HepG2 (cell line): ENCODE data around the gene SERPINB6. TPM values are rescaled to one million over a fixed set of nuclear protein-coding genes. Genes with fewer than 3 reads are reported as not detected.

Source experiments
- ATAC-seq: fragments of 200-7000 bp; cut with Tn5 transposase; 3 replicates; pipeline ENCODE4 v1.9.1; 2020; ENCODE audit warnings: mild to moderate bottlenecking, moderate library complexity
- BruUV-seq: library from RNA; stranded (reverse); fragments of 400-500 nt; replicated peaks from 2 replicates; lab custom pipeline; 2021; lab: Mats Ljungman, UMichigan
- CTCF ChIA-PET: fragments of 300-600 bp; formaldehyde crosslinking; extraction: SDS; loops from one replicate; lab custom pipeline; 2021; ENCODE audit warnings: low total read pairs, inconsistent platforms, low intra/inter-chr PET ratio; lab: Yijun Ruan, JAX
- POLR2A ChIA-PET: fragments of 350-600 bp; sonication (Branson Sonifier 250); formaldehyde crosslinking; loops from one replicate; lab custom pipeline; 2020; ENCODE audit warnings: antibody characterized with exemption, inconsistent platforms; lab: Yijun Ruan, JAX
- DNase-seq: peaks from one replicate; pipeline ENCODE4 v3.0.0-alpha.2; 2015; ENCODE audit warnings: low spot score
- FAIRE-seq: peaks from 3 replicates; lab custom pipeline; 2011; peaks lifted over from hg19 to GRCh38; lab: Jason Lieb, UNC
- H2AFZ ChIP-seq: one replicate; pipeline ENCODE4 v1.6.1; 2011; ENCODE audit warnings: low read length, inconsistent platforms
- H3K27ac ChIP-seq: fragments of 300-600 bp; 3 replicates; pipeline ENCODE4 v1.8.0; 2011; ENCODE audit warnings: mixed run types, mild to moderate bottlenecking, mixed read lengths, low read length, inconsistent platforms; ENCODE audit not compliant: insufficient read depth; ENCODE audit errors: extremely low read length
- H3K27me3 ChIP-seq, 2 experiments: fragments of 200-600 bp in 1 of 2; 2 replicates in 1 of 2; 3 replicates in 1 of 2; pipeline versions ENCODE4 v1.6.0 to v1.8.0; 2011; ENCODE audit warnings: low read length in 2 of 2, mild to moderate bottlenecking in 2 of 2, moderate library complexity in 2 of 2, inconsistent platforms in 1 of 2; ENCODE audit not compliant: insufficient read depth in 2 of 2, control insufficient read depth in 1 of 2
- H3K36me3 ChIP-seq, 2 experiments: fragments of 200-600 bp in 1 of 2; replicated peaks in 1 of 2; 2 replicates in 1 of 2; 3 replicates in 1 of 2; pipeline versions ENCODE4 v1.5.1 to v1.8.0; 2011; ENCODE audit warnings: low read length in 2 of 2, inconsistent platforms in 1 of 2; ENCODE audit not compliant: insufficient read depth in 2 of 2, control insufficient read depth in 1 of 2
- H3K4me1 ChIP-seq: 2 replicates; pipeline ENCODE4 v1.5.1; 2012; ENCODE audit warnings: low read length, inconsistent platforms; ENCODE audit not compliant: insufficient read depth
- H3K4me2 ChIP-seq: 2 replicates; pipeline ENCODE4 v1.6.0; 2011; ENCODE audit warnings: low read depth, low read length, inconsistent platforms
- H3K4me3 ChIP-seq, 3 experiments: fragments of 200-600 bp in 1 of 3; sonication (generic), shearing (Covaris generic) in 1 of 3; replicated peaks in 1 of 3; 2 replicates each; pipeline ENCODE4 v1.5.1; 2011 to 2016; ENCODE audit warnings: low read length in 3 of 3, inconsistent platforms in 2 of 3, low read depth in 2 of 3, mild to moderate bottlenecking in 2 of 3, control low read depth in 1 of 3, mixed read lengths in 1 of 3; ENCODE audit not compliant: insufficient read depth in 1 of 3
- H3K79me2 ChIP-seq: one replicate; pipeline ENCODE4 v1.6.1; 2011; ENCODE audit warnings: low read length, inconsistent platforms; ENCODE audit not compliant: insufficient read depth
- H3K9ac ChIP-seq: 2 replicates; pipeline ENCODE4 v1.6.0; 2011; ENCODE audit warnings: mild to moderate bottlenecking, low read depth, low read length, inconsistent platforms; ENCODE audit not compliant: insufficient read depth
- H3K9me3 ChIP-seq: 2 replicates; pipeline ENCODE4 v1.5.1; 2012; ENCODE audit warnings: mild to moderate bottlenecking, low read length
- H4K20me1 ChIP-seq: 2 replicates; pipeline ENCODE4 v1.6.0; 2011; ENCODE audit warnings: inconsistent platforms, mild to moderate bottlenecking, low read length, moderate library complexity; ENCODE audit not compliant: insufficient read depth
- ADNP ChIP-seq: sonication (generic); formaldehyde crosslinking; IDR thresholded peaks from 2 replicates; pipeline ENCODE4 v1.4.0; 2020; ENCODE audit warnings: missing genetic modification reagents
- ATF7 ChIP-seq, 2 experiments: fragments of 450-650 bp in 1 of 2; sonication (generic) in 1 of 2; formaldehyde crosslinking in 1 of 2; IDR thresholded peaks; 2 replicates each; pipeline versions ENCODE4 v1.4.0 to v1.6.1; 2016 to 2020; ENCODE audit warnings: antibody characterized with exemption in 1 of 2, mild to moderate bottlenecking in 1 of 2, missing genetic modification reagents in 1 of 2
- FOSL1 ChIP-seq: sonication (generic); formaldehyde crosslinking; IDR thresholded peaks from 2 replicates; pipeline ENCODE4 v1.9.0; 2021; ENCODE audit warnings: missing genetic modification reagents, borderline replicate concordance
- HDAC1 ChIP-seq: sonication (generic); formaldehyde crosslinking; IDR thresholded peaks from 2 replicates; pipeline ENCODE4 v1.5.1; 2020; ENCODE audit warnings: mild to moderate bottlenecking, missing genetic modification reagents
- WGBS: methylation state at CpG from one replicate; pipeline ENCODE4 v1.1.6; 2017; ENCODE audit warnings: low lambda C conversion rate; 5-methylcytosine and 5-hydroxymethylcytosine counted together
- in situ Hi-C: cut with HindIII; loops from 2 replicates; pipeline ENCODE4 v1.10.0; 2017; ENCODE audit warnings: low pct_unique_long_range_greater_than_20kb; ENCODE audit not compliant: extremely low pct_ligation_motif_present
- intact Hi-C: fragments of 100-400 bp; cut with micrococcal nuclease; formaldehyde crosslinking; loops from one replicate; pipeline ENCODE4 v1.10.0; 2022; ENCODE audit not compliant: unreplicated experiment
- polyA plus RNA-seq, 8 experiments: library from polyadenylated mRNA; depleted of rRNA in 3 of 8; stranded (reverse) in 7 of 8; unstranded in 1 of 8; fragments of >200 nt; fragmentation: Illumina TruSeq in 4 of 8; extraction: Trizol in 4 of 8; gene quantifications; 2 replicates each; pipeline versions ENCODE4 v1.2.1 to v1.2.3, GENCODE V29; 2011 to 2016; ENCODE audit warnings: low read depth in 4 of 8, missing spikeins in 1 of 8, mixed read lengths in 1 of 8; ENCODE audit not compliant: insufficient read depth in 1 of 8
- total RNA-seq, 5 experiments: library from RNA; depleted of rRNA; stranded (reverse); fragments of >200 nt; fragmentation: Illumina TruSeq; extraction: Trizol; gene quantifications; 2 replicates each; pipeline ENCODE4 v1.2.3, GENCODE V29; 2016; ENCODE audit warnings: low read depth in 1 of 5
- TF ChIP-seq, protein P1 (sequence below): sonication (generic); formaldehyde crosslinking; IDR thresholded peaks from 2 replicates; pipeline ENCODE4 v1.4.0; 2020; ENCODE audit warnings: missing genetic modification reagents

The SERPINB6 gene
- total and polyA plus RNA-seq, 2 of the 13 experiments (the other 11 are each of a cell fraction or from before 2014, with no cell fraction given), result 38.2 to 61.3 TPM

DNA sequence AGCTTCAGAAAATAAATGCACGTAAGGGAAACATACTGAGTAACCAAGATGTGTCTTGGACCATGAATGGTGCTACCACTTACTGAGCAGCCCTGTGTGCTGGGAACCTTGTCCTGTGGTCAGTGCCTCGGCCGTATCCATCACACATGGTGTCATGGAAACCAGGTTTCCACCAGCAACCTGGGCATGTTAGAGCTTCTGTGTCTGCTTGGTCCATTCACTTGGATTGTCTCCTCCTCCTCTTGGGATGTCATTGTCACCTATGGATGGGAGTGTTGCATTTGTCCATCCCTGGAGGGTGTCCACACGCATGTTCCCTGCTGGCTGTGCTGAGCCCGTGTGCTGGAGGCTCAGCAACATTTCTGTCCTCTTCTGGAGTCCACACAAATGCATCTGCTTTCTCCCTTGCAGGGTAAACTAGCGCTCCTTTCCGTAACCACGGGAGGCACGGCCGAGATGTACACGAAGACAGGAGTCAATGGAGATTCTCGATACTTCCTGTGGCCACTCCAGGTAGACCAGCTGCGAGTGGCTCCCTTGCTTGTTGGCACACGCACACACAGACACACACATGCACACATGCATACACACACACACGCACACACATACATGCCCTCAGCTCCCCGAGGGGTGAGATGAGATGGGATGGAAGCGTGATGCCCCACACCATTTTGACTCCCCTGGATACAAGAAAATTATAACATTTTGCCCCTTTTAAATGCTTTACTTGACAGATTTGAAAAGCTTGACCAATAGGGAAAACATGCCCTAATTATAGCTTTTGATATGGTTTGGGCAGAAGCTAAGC is 45.3 kb upstream of the SERPINB6 start:
- CTCF ChIA-PET, result no interaction called here
- no peak overlapping the region for H3K27ac ChIP-seq
- ATAC-seq, result no peak
- peaks cover 13% of the 10 kb centered on the region for H3K4me1 ChIP-seq
- in situ Hi-C loops (no loop called here), intact Hi-C loops (no loop called here)
- no TSS peak for BruUV-seq
- H3K9ac ChIP-seq, result no peak overlapping the region
- H3K36me3 ChIP-seq, result peaks cover 21 to 63% of the 10 kb centered on the region in 2 experiments
- H2AFZ ChIP-seq, result no peak overlapping the region
- no peaks in the 10 kb centered on the region for H4K20me1 ChIP-seq
- no peak for DNase-seq
- TF ChIP-seq, protein P1, sequence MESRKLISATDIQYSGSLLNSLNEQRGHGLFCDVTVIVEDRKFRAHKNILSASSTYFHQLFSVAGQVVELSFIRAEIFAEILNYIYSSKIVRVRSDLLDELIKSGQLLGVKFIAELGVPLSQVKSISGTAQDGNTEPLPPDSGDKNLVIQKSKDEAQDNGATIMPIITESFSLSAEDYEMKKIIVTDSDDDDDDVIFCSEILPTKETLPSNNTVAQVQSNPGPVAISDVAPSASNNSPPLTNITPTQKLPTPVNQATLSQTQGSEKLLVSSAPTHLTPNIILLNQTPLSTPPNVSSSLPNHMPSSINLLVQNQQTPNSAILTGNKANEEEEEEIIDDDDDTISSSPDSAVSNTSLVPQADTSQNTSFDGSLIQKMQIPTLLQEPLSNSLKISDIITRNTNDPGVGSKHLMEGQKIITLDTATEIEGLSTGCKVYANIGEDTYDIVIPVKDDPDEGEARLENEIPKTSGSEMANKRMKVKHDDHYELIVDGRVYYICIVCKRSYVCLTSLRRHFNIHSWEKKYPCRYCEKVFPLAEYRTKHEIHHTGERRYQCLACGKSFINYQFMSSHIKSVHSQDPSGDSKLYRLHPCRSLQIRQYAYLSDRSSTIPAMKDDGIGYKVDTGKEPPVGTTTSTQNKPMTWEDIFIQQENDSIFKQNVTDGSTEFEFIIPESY (CRISPR knock-in tag), result peak; percentile 47; the same call in 1 of the 2 replicates
- no peak for TF ChIP-seq HDAC1 (CRISPR knock-in tag)
- POLR2A ChIA-PET, result no interaction called here
- no peak overlapping the region for H3K4me2 ChIP-seq
- H3K4me3 ChIP-seq, result no peak overlapping the region
- H3K27me3 ChIP-seq, result no peaks in the 10 kb centered on the region
- peaks cover 7% of the 10 kb centered on the region for H3K9me3 ChIP-seq
- no peak for FAIRE-seq
- 96% methylated on average over 17 of the region's 17 CpGs for WGBS
- H3K79me2 ChIP-seq, result no peaks in the 10 kb centered on the region

DNA sequence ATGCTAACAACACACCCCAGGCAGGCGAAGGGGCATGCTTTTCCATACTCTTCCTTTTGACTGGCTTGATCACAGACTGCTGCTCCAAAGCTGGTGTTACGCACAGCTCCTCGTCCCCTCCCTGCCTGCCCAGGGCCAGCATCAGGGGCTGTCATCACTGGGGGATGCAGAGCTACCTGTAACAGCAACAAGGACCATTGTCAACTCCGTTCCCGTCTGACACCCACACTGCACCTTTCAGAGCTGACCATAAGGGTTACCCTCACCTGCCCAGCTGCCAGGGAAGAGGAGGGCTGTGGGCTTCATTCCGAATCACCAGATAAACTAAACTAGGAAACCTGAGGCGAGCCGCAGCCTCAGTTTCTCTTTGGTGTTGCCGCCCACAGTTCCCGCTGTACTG is 43.8 kb upstream of the SERPINB6 start:
- whole genome bisulfite sequencing, result 95% methylated on average over 10 of the region's 10 CpGs
- H3K9me3 ChIP-seq, result peaks cover 16% of the 10 kb centered on the region
- ChIA-PET CTCF (no interaction called here), POLR2A (interaction anchor here (2.3 kb wide), 1 partner anchor 14 kb away, joined by 13 read pairs; the partner anchor contains the start of gene NQO2)
- ATAC-seq (no peak), DNase-seq (no peak), FAIRE-seq (no peak)
- peaks cover 28 to 78% of the 10 kb centered on the region in 2 experiments for H3K36me3 ChIP-seq
- intact Hi-C loops, result no loop called here
- TF ChIP-seq ADNP (CRISPR knock-in tag), result no peak
- no peak for TF ChIP-seq ATF7 (IDR thresholded peaks at IDR 0.05)
- TF ChIP-seq ATF7 (CRISPR knock-in tag; IDR thresholded peaks at IDR 0.05), result no peak
- TF ChIP-seq FOSL1 (CRISPR knock-in tag), result no peak
- in situ Hi-C loops, result no loop called here
- H2AFZ ChIP-seq, result no peak overlapping the region
- no peaks in the 10 kb centered on the region for H4K20me1 ChIP-seq
- no peaks in the 10 kb centered on the region for H3K27me3 ChIP-seq
- H3K4me1 ChIP-seq, result peaks cover 19% of the 10 kb centered on the region
- H3K4me3 ChIP-seq, result no peak overlapping the region
- H3K79me2 ChIP-seq, result no peaks in the 10 kb centered on the region
- no peak overlapping the region for H3K9ac ChIP-seq
- H3K4me2 ChIP-seq, result no peak overlapping the region
- H3K27ac ChIP-seq, result no peak overlapping the region
- BruUV-seq, result no TSS peak
